H1 (cell line): ENCODE data around the gene MBNL1. TPM values are rescaled to one million over a fixed set of nuclear protein-coding genes. Genes with fewer than 3 reads are reported as not detected.

Source experiments
- ASH2L ChIP-seq: fragments of 200-600, 300-600 bp; sonication (generic); IDR thresholded peaks from one replicate; pipeline ENCODE4 v1.7.1; 2017; ENCODE audit warnings: low read length
- KDM1A ChIP-seq: fragments of 200-600, 300-600 bp; sonication (generic); IDR thresholded peaks from 2 replicates; pipeline ENCODE4 v1.7.1; 2016; ENCODE audit warnings: mild to moderate bottlenecking, low read length, borderline replicate concordance
- POU5F1 ChIP-seq: IDR thresholded peaks from 2 replicates; pipeline ENCODE4 v1.6.1; 2011; ENCODE audit warnings: low read depth, mild to moderate bottlenecking, low read length, moderate library complexity
- polyA plus RNA-seq, 7 experiments: library from polyadenylated mRNA; depleted of rRNA in 3 of 7; stranded (reverse) in 5 of 7; unstranded in 2 of 7; fragments of >200 nt in 5 of 7; fragments of 200-250 nt in 2 of 7; gene quantifications; 1 replicate in 5 of 7; 2 replicates in 1 of 7; 4 replicates in 1 of 7; pipeline versions ENCODE4 v1.2.1 to v1.2.3, GENCODE V29; 2011 to 2013; ENCODE audit warnings: missing spikeins in 2 of 7, mixed read lengths in 2 of 7
- total RNA-seq: library from RNA; stranded (reverse); fragmentation: NEBNext Ultra II Directional; extraction: Animal tissue kit (Norgen Biotek cat#: 25700); gene quantifications from 2 replicates; pipeline ENCODE4 v1.2.1, GENCODE V29; 2021

MBNL1 gene
- total and polyA plus RNA-seq, 2 of the 8 experiments (the other 6 are each of a cell fraction or from before 2014, with no cell fraction given), result 5.0 to 16.4 TPM

- TF ChIP-seq POU5F1 (no peak), ASH2L (no peak), KDM1A (no peak)
Observed at GRCh38 chr3:152219216-152219615, 49.5 kb upstream of the MBNL1 start (continued).
